ENCODE data around the gene PNPLA4. TPM values are rescaled to one million over a fixed set of nuclear protein-coding genes. Genes with fewer than 3 reads are reported as not detected.

The PNPLA4 gene
- total and polyA plus RNA-seq, 2 experiments from 2014 or later, result 19.4 to 20.0 TPM

DNA sequence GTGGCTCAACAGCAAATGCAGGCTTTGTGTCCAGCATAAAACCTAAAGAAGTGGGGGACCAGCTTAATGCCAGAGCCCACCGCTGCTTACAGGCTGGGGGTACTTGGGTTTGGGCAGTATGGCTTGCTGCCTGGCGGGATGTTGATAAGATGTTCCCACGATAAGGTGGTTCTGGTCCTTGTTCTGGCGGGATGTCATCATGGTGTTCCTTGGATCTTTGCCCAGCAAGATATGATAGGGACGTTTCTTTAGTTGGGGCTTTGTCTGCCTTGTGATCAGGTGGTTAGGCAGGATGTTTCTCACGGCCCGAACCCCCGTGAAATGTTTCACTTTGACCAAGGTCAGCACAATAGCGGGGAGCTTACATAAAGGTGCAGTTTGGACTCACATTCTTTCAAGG is 35.3 kb downstream of the PNPLA4 start (continued):
- TF ChIP-seq, protein P1, sequence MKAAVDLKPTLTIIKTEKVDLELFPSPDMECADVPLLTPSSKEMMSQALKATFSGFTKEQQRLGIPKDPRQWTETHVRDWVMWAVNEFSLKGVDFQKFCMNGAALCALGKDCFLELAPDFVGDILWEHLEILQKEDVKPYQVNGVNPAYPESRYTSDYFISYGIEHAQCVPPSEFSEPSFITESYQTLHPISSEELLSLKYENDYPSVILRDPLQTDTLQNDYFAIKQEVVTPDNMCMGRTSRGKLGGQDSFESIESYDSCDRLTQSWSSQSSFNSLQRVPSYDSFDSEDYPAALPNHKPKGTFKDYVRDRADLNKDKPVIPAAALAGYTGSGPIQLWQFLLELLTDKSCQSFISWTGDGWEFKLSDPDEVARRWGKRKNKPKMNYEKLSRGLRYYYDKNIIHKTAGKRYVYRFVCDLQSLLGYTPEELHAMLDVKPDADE (IDR thresholded peaks at IDR 0.05), result no peak
- no peak for TF ChIP-seq STAT1 (IDR thresholded peaks at IDR 0.05; ENCODE audit: unreplicated experiment)

DNA sequence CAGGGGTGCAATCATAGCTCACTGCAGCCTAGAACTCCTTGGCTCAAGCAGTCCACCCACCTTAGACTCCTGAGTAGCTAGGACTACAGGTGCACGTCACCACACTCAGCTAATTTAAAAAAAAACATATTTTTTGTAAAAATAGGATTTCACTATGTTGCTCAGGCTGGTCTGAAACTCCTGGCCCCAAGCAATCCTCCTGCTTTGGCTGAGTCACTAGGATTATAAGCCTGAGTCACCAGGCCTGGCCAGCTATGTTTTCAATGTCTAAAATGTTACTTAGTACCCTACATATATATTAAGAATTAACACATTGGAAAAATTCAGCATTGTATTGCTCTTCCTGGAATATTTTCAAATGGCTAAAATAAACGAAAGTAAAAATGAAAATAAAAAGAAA is 37.5 kb downstream of the PNPLA4 start:
- no peak for DNase-seq (ENCODE audit: low spot score)
- Histone ChIP-seq H3K4me2 (no peak overlapping the region), H3K4me1 (ENCODE audit: insufficient read depth) (no peaks in the 10 kb centered on the region), H3F3A (replicated peaks; ENCODE audit: low read depth) (no peaks in the 10 kb centered on the region), H3K79me2 (replicated peaks; ENCODE audit: insufficient read depth) (no peaks in the 10 kb centered on the region), H3K27me3 (ENCODE audit: insufficient read depth) (no peaks in the 10 kb centered on the region), H4K20me1 (replicated peaks; ENCODE audit: insufficient read depth) (no peaks in the 10 kb centered on the region), H3K4me3 (no peak overlapping the region), H2AFZ (no peak overlapping the region), H3K27ac (ENCODE audit: low read depth) (no peak overlapping the region), H3K9me2 (ENCODE audit: insufficient read depth) (no peaks in the 10 kb centered on the region), H3K36me3 (ENCODE audit: insufficient read depth) (no peaks in the 10 kb centered on the region)
- no peak for ATAC-seq
- Mint-ChIP-seq H3K36me3 (ENCODE audit: low read depth) (no peaks in the 10 kb centered on the region), H3K4me3 (no peak overlapping the region), H3K4me1 (no peaks in the 10 kb centered on the region), H3K27me3 (ENCODE audit: insufficient read depth, low read depth, poor library complexity) (no peaks in the 10 kb centered on the region), H3K9me3 (no peaks in the 10 kb centered on the region), H3K27ac (no peak overlapping the region)
- TF ChIP-seq, protein P2, sequence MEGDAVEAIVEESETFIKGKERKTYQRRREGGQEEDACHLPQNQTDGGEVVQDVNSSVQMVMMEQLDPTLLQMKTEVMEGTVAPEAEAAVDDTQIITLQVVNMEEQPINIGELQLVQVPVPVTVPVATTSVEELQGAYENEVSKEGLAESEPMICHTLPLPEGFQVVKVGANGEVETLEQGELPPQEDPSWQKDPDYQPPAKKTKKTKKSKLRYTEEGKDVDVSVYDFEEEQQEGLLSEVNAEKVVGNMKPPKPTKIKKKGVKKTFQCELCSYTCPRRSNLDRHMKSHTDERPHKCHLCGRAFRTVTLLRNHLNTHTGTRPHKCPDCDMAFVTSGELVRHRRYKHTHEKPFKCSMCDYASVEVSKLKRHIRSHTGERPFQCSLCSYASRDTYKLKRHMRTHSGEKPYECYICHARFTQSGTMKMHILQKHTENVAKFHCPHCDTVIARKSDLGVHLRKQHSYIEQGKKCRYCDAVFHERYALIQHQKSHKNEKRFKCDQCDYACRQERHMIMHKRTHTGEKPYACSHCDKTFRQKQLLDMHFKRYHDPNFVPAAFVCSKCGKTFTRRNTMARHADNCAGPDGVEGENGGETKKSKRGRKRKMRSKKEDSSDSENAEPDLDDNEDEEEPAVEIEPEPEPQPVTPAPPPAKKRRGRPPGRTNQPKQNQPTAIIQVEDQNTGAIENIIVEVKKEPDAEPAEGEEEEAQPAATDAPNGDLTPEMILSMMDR (conservative IDR thresholded peaks at IDR 0.05; ENCODE audit: low read depth in 2 of 2), result no peak
- TF ChIP-seq NANOG (IDR thresholded peaks at IDR 0.05; ENCODE audit: borderline replicate concordance) (no peak), EZH2phosphoT487 (IDR thresholded peaks at IDR 0.05; ENCODE audit: unreplicated experiment) (no peak), STAT1 (IDR thresholded peaks at IDR 0.05; ENCODE audit: unreplicated experiment) (no peak), EZH2 (IDR thresholded peaks at IDR 0.05; ENCODE audit: low read depth, unreplicated experiment) (no peak), JUNB (IDR thresholded peaks at IDR 0.05; ENCODE audit: unreplicated experiment) (no peak)
- TF ChIP-seq, protein P3, sequence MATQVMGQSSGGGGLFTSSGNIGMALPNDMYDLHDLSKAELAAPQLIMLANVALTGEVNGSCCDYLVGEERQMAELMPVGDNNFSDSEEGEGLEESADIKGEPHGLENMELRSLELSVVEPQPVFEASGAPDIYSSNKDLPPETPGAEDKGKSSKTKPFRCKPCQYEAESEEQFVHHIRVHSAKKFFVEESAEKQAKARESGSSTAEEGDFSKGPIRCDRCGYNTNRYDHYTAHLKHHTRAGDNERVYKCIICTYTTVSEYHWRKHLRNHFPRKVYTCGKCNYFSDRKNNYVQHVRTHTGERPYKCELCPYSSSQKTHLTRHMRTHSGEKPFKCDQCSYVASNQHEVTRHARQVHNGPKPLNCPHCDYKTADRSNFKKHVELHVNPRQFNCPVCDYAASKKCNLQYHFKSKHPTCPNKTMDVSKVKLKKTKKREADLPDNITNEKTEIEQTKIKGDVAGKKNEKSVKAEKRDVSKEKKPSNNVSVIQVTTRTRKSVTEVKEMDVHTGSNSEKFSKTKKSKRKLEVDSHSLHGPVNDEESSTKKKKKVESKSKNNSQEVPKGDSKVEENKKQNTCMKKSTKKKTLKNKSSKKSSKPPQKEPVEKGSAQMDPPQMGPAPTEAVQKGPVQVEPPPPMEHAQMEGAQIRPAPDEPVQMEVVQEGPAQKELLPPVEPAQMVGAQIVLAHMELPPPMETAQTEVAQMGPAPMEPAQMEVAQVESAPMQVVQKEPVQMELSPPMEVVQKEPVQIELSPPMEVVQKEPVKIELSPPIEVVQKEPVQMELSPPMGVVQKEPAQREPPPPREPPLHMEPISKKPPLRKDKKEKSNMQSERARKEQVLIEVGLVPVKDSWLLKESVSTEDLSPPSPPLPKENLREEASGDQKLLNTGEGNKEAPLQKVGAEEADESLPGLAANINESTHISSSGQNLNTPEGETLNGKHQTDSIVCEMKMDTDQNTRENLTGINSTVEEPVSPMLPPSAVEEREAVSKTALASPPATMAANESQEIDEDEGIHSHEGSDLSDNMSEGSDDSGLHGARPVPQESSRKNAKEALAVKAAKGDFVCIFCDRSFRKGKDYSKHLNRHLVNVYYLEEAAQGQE (IDR thresholded peaks at IDR 0.05; ENCODE audit: unreplicated experiment), result no peak
- TF ChIP-seq, protein P1 (IDR thresholded peaks at IDR 0.05), result no peak
- TF ChIP-seq, protein P4, sequence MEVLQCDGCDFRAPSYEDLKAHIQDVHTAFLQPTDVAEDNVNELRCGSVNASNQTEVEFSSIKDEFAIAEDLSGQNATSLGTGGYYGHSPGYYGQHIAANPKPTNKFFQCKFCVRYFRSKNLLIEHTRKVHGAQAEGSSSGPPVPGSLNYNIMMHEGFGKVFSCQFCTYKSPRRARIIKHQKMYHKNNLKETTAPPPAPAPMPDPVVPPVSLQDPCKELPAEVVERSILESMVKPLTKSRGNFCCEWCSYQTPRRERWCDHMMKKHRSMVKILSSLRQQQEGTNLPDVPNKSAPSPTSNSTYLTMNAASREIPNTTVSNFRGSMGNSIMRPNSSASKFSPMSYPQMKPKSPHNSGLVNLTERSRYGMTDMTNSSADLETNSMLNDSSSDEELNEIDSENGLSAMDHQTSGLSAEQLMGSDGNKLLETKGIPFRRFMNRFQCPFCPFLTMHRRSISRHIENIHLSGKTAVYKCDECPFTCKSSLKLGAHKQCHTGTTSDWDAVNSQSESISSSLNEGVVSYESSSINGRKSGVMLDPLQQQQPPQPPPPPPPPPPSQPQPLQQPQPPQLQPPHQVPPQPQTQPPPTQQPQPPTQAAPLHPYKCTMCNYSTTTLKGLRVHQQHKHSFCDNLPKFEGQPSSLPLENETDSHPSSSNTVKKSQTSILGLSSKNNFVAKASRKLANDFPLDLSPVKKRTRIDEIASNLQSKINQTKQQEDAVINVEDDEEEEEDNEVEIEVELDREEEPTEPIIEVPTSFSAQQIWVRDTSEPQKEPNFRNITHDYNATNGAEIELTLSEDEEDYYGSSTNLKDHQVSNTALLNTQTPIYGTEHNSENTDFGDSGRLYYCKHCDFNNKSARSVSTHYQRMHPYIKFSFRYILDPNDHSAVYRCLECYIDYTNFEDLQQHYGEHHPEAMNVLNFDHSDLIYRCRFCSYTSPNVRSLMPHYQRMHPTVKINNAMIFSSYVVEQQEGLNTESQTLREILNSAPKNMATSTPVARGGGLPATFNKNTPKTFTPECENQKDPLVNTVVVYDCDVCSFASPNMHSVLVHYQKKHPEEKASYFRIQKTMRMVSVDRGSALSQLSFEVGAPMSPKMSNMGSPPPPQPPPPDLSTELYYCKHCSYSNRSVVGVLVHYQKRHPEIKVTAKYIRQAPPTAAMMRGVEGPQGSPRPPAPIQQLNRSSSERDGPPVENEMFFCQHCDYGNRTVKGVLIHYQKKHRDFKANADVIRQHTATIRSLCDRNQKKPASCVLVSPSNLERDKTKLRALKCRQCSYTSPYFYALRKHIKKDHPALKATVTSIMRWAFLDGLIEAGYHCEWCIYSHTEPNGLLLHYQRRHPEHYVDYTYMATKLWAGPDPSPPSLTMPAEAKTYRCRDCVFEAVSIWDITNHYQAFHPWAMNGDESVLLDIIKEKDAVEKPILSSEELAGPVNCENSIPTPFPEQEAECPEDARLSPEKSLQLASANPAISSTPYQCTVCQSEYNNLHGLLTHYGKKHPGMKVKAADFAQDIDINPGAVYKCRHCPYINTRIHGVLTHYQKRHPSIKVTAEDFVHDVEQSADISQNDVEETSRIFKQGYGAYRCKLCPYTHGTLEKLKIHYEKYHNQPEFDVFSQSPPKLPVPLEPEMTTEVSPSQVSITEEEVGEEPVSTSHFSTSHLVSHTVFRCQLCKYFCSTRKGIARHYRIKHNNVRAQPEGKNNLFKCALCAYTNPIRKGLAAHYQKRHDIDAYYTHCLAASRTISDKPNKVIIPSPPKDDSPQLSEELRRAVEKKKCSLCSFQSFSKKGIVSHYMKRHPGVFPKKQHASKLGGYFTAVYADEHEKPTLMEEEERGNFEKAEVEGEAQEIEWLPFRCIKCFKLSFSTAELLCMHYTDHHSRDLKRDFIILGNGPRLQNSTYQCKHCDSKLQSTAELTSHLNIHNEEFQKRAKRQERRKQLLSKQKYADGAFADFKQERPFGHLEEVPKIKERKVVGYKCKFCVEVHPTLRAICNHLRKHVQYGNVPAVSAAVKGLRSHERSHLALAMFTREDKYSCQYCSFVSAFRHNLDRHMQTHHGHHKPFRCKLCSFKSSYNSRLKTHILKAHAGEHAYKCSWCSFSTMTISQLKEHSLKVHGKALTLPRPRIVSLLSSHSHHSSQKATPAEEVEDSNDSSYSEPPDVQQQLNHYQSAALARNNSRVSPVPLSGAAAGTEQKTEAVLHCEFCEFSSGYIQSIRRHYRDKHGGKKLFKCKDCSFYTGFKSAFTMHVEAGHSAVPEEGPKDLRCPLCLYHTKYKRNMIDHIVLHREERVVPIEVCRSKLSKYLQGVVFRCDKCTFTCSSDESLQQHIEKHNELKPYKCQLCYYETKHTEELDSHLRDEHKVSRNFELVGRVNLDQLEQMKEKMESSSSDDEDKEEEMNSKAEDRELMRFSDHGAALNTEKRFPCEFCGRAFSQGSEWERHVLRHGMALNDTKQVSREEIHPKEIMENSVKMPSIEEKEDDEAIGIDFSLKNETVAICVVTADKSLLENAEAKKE (CRISPR knock-in tag; IDR thresholded peaks at IDR 0.05), result no peak

Measured in GM23338 (cell line).